HUES48 (cell line): Measurements from ENCODE around the gene IL1R2.

Experiments used
- H3K27ac ChIP-seq: one replicate; pipeline ENCODE4 v1.7.0; 2013; ENCODE audit warnings: low read depth, low read length, inconsistent platforms
- H3K27me3 ChIP-seq: 2 replicates; pipeline ENCODE4 v1.6.1; 2013; ENCODE audit warnings: mild to moderate bottlenecking, low read length; ENCODE audit not compliant: control insufficient read depth, insufficient read depth
- H3K36me3 ChIP-seq: 2 replicates; pipeline ENCODE4 v1.6.1; 2013; ENCODE audit warnings: low read length; ENCODE audit not compliant: control insufficient read depth, insufficient read depth
- H3K4me1 ChIP-seq: 2 replicates; pipeline ENCODE4 v1.6.1; 2013; ENCODE audit warnings: mild to moderate bottlenecking, low read length; ENCODE audit not compliant: control insufficient read depth, insufficient read depth
- H3K4me3 ChIP-seq: 2 replicates; pipeline ENCODE4 v1.5.1; 2013; ENCODE audit warnings: mild to moderate bottlenecking, low read depth, low read length
- H3K9ac ChIP-seq: 2 replicates; pipeline ENCODE4 v1.6.1; 2013; ENCODE audit warnings: mild to moderate bottlenecking, low read depth, low read length, moderate library complexity
- H3K9me3 ChIP-seq: 2 replicates; pipeline ENCODE4 v1.6.1; 2013; ENCODE audit warnings: low read length; ENCODE audit not compliant: control insufficient read depth, insufficient read depth

The IL1R2 gene

GRCh38 chr2:102074152-102074783 is 82.5 kb downstream of the IL1R2 start:
- H3K27ac ChIP-seq: no peak overlapping the region
- no peaks in the 10 kb centered on the region for H3K9me3 ChIP-seq
- H3K4me3 ChIP-seq: no peak overlapping the region
- no peaks in the 10 kb centered on the region for H3K27me3 ChIP-seq
- no peaks in the 10 kb centered on the region for H3K36me3 ChIP-seq
- no peak overlapping the region for H3K9ac ChIP-seq
- no peaks in the 10 kb centered on the region for H3K4me1 ChIP-seq

DNA sequence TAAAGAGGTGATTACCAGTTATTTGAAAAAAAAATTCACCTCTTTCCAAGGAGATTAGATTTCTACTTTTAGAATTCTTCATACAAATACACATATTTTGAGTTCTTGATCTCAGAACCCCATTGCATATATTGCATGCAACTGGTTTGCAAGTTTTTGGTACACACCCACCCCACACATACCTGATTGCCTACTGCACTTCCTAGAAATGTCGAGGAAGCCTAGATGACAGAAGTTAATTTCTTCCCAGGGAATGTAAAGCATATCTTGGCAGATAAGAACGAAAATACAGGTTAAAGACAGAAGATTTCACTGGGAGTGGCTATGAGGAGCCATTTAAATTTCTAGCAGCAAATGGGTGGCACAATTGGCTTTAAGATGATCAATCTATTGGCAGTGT is 83.7 kb downstream of the IL1R2 start:
- H3K9me3 ChIP-seq: no peaks in the 10 kb centered on the region
- no peaks in the 10 kb centered on the region for H3K27me3 ChIP-seq
- no peaks in the 10 kb centered on the region for H3K4me1 ChIP-seq
- H3K36me3 ChIP-seq: no peaks in the 10 kb centered on the region
- H3K4me3 ChIP-seq: no peak overlapping the region
- H3K9ac ChIP-seq: no peak overlapping the region
- H3K27ac ChIP-seq: no peak overlapping the region

GRCh38 chr2:102076512-102076911 is 84.8 kb downstream of the IL1R2 start:
- Histone ChIP-seq H3K4me1 (no peaks in the 10 kb centered on the region), H3K36me3 (no peaks in the 10 kb centered on the region), H3K9ac (no peak overlapping the region), H3K27ac (no peak overlapping the region), H3K4me3 (no peak overlapping the region), H3K9me3 (no peaks in the 10 kb centered on the region), H3K27me3 (no peaks in the 10 kb centered on the region)
